Measurements from ENCODE around the gene GMEB1. TPM values are rescaled to one million over a fixed set of nuclear protein-coding genes. Genes with fewer than 3 reads are reported as not detected.

Gene GMEB1
- total RNA-seq, 3 donors from 2014 or later (not counting 1 experiment from before 2014, with no cell fraction given): 26.1 to 29.1 (median 28.3) TPM

GRCh38 chr1:28656335-28656734 is 12.2 kb upstream of the GMEB1 start:
- Histone ChIP-seq H3K36me3 (ENCODE audit: control insufficient read depth, insufficient read depth, low read length) (no peaks in the 10 kb centered on the region), H3K9me3 (ENCODE audit: control insufficient read depth, insufficient read depth, low read length) (no peaks in the 10 kb centered on the region), H3K4me1 (ENCODE audit: control insufficient read depth, insufficient read depth, low read length) (no peaks in the 10 kb centered on the region), H3K27me3 (ENCODE audit: control insufficient read depth, insufficient read depth, low read length) (no peaks in the 10 kb centered on the region), H3K4me3 (ENCODE audit: low read length) (no peak overlapping the region), H3K27ac (ENCODE audit: low read length) (no peak overlapping the region)
- no peaks in the 10 kb centered on the region for H3K9me3 Mint-ChIP-seq
- H3K4me3 Mint-ChIP-seq: no peak overlapping the region
- DNase-seq: no peak
- ATAC-seq: no peak
- no peaks in the 10 kb centered on the region for H3K4me1 Mint-ChIP-seq
- TF ChIP-seq CTCF (IDR thresholded peaks at IDR 0.05): no peak
- intact Hi-C loops (cut with micrococcal nuclease): no loop called here
- 96% methylated on average over 6 of the region's 6 CpGs for WGBS (ENCODE audit: insufficient coverage)
- H3K27me3 Mint-ChIP-seq (ENCODE audit: low read depth in 2 of 2): no peaks in the 10 kb centered on the region
- no peaks in the 10 kb centered on the region for H3K36me3 Mint-ChIP-seq
- no peak overlapping the region for H3K27ac Mint-ChIP-seq

- intact Hi-C loops (cut with micrococcal nuclease): no loop called here
- H3K27ac Mint-ChIP-seq: no peak overlapping the region
Observed at GRCh38 chr1:28663871-28664470, 4.6 kb upstream of the GMEB1 start.

GRCh38 chr1:28666806-28667205 is 1.8 kb upstream of the GMEB1 start:
- Mint-ChIP-seq H3K9me3 (no peaks in the 10 kb centered on the region), H3K36me3 (no peaks in the 10 kb centered on the region), H3K4me3 (peak overlapping the region; percentile 62), H3K27me3 (ENCODE audit: low read depth in 2 of 2) (no peaks in the 10 kb centered on the region), H3K27ac (peak overlapping the region; percentile 38 to 70), H3K4me1 (peaks cover 14 to 15% of the 10 kb centered on the region in 2 donors)
- H3K36me3 ChIP-seq (ENCODE audit: control insufficient read depth, insufficient read depth, low read length): no peaks in the 10 kb centered on the region
- DNase-seq (no peak), ATAC-seq (no peak)
- H3K27me3 ChIP-seq (ENCODE audit: control insufficient read depth, insufficient read depth, low read length): no peaks in the 10 kb centered on the region
- no peak for TF ChIP-seq CTCF (IDR thresholded peaks at IDR 0.05)
- intact Hi-C loops (cut with micrococcal nuclease): no loop called here
- peaks cover 22% of the 10 kb centered on the region for H3K4me1 ChIP-seq (ENCODE audit: control insufficient read depth, insufficient read depth, low read length)
- H3K4me3 ChIP-seq (ENCODE audit: low read length): no peak overlapping the region
- WGBS (ENCODE audit: insufficient coverage): 97% methylated on average over 9 of the region's 12 CpGs
- H3K27ac ChIP-seq (ENCODE audit: low read length): no peak overlapping the region
- no peaks in the 10 kb centered on the region for H3K9me3 ChIP-seq (ENCODE audit: control insufficient read depth, insufficient read depth, low read length)

More at GRCh38 chr1:28663871-28664470, 4.6 kb upstream of the GMEB1 start:
- H3K4me3 Mint-ChIP-seq: no peak overlapping the region
- no peaks in the 10 kb centered on the region for H3K9me3 Mint-ChIP-seq
- WGBS (ENCODE audit: insufficient coverage): 91% methylated on average over 6 of the region's 7 CpGs
- no peak for ATAC-seq
- no peaks in the 10 kb centered on the region for H3K27me3 Mint-ChIP-seq (ENCODE audit: low read depth in 2 of 2)
- no peaks in the 10 kb centered on the region for H3K36me3 ChIP-seq (ENCODE audit: control insufficient read depth, insufficient read depth, low read length)
- no peak overlapping the region for H3K4me3 ChIP-seq (ENCODE audit: low read length)
- no peak for TF ChIP-seq CTCF (IDR thresholded peaks at IDR 0.05)
- peaks cover 6% of the 10 kb centered on the region in 2 donors for H3K4me1 Mint-ChIP-seq
- no peak overlapping the region for H3K27ac ChIP-seq (ENCODE audit: low read length)
- H3K4me1 ChIP-seq (ENCODE audit: control insufficient read depth, insufficient read depth, low read length): peaks cover 13% of the 10 kb centered on the region
- H3K36me3 Mint-ChIP-seq: no peaks in the 10 kb centered on the region
- H3K27me3 ChIP-seq (ENCODE audit: control insufficient read depth, insufficient read depth, low read length): no peaks in the 10 kb centered on the region
- H3K9me3 ChIP-seq (ENCODE audit: control insufficient read depth, insufficient read depth, low read length): no peaks in the 10 kb centered on the region
- DNase-seq: no peak

Measured in natural killer cell (primary cell).